Activated naive CD4-positive, alpha-beta T cell treated with anti-CD3 and anti-CD28 coated beads, Interleukin-2, amount 50 U/mL, for 16 hours (primary cell): ENCODE results near the gene LGMN.

ENCODE experiments used
- DNase-seq: peaks from one replicate; pipeline ENCODE4 v3.0.0-alpha.2; 2020

LGMN gene

DNA sequence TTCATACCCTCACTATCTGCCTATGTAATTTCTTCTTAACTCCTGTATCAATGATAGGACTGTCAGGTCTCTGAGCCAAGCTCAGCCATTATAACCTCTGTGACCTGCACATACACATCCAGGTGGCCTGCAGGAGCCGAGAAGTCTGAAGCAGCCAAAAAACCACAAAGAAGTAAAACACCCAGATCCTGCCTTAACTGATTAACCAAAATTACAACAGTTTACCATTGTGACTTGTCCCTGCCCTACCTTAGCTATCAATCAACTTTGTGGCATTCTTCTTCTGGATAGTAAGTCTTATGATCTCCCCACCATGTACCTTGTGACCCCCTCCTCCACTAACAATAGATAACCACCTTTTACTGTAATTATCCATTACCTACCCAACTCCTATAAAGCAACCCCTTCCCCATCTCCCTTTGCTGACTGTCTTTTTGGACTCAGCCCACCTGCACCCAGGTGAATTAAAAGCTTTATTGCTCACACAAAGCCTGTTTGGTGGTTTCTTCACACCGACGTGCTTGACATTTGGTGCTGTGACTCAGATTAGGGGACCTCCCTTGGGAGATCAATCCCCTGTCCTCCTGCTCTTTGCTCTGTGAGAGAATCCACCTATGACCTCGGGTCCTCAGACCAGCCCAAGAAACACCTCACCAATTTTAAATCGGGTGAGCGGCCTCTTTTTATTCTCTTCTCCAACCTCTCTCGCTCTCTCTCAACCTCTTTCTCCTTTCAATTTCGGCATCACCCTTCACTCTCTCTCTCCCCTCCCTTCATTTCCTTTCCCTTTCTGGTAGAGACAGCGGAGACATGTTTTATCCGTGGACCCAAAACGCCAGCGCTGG, 11.5 kb upstream of the LGMN start:
- no peak for DNase-seq

DNA sequence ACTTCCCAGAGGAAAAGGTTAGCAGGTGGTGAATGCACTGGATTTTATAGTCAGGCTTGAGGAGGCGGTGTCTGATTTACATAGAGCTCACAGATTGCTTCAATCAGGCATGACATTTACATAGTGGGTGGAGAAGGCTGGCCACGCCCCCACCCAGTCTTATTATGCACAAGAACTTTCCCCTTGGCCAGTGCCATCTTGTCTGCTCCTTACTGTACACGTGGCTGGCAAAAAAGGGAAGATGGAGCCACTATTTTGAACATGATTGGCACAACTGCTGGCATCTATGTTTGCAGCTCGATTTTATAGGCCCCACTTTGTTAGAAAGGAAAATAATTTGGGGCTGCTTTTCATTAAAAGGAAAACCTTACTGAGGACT, 10.9 kb upstream of the LGMN start:
- peak; percentile 25 for DNase-seq

DNA sequence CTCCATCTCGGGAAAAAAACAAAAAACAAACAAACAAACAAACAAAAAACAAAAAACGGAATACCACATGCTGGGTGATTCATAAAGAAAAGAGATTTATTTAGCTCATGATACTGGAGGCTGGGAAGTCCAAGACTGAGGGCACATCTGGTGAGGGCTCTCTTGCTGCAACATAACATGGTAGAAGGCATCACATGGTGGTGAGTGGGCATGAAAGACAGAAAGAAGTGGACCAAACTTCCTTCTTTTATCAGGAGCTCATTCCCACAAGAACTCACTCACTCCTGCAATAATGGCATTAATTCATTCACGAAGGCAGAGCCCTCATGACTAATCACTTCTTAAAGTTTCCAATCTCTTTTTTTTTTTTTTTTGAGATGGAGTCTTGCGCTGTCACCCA, 8.0 kb upstream of the LGMN start:
- no peak for DNase-seq

DNA sequence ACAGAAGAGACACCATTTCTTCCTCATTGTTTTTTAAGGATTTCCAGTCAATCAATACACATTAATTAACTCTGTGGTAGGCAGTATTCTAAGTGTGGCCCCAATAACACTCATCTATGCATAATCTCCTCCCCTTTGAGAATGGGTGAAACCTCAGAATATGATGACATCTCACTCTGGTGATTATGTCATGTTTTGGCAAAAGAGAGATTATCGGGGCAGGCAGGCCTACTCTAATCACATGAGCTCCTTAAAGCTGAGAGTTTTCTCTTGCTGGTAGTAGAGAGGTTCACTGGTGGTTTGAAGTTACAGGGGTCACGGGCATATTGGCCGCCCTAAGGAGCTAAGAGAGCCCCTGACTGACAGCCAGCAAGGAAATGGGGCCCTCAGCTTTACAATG, 7.1 kb upstream of the LGMN start:
- DNase-seq = no peak

DNA sequence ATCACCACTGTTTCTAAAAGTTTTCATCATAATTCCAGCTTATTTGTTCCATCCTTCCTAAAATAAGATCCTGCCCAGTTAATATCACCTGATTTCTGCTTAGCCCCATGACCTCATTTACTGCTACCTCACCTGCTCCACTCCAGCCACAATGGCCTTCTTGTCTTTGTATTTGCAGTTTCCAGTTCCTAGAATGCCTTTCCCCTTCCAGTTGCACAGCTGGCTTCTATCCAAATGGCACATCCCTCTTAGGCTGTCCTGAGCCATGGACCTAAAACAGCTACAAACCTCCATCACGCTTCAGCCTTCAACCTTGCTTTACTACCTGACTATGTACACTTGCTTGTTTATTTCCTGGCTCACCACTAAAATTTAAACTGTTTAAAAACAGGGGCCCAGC, 6.5 kb upstream of the LGMN start:
- DNase-seq = no peak

DNA sequence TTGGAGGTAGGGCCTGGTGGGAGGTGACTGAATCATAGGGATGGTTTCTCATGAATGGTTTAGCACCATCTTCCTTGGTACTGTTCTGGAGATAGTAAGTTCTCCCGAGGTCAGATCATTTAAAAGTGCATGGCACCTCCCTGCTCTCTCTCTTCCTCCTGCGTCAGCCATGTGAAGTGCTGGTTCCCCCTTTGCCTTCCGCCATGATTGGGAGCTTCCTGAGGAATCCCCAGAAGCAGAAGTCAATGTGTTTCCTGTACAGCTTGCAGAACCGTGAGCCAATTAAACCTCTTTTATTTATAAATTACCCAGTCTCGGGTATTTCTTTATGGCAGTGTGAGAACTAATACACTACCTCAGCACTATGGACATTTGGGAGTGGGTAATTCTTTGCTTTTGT, 4.8 kb upstream of the LGMN start:
- DNase-seq = no peak

DNA sequence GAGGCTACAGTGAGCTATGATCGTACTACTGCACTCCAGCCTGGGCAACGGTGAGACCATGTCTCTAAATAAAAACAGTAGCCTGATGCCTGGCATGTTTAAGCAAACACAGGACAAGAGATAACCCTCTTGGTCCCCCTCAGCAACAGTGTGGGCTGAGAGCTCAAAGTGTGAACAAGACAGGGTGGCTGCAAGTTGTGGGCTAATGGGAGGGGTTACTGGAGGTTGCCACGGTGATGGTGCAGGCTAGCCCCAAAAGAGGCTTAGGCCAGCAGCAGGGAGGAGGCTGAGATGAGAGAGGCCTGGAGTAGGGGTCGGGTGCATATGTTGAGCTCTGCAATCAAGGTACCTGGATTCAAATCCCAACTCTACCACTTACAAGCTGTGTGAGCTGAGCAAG, 3.4 kb upstream of the LGMN start:
- no peak for DNase-seq

DNA sequence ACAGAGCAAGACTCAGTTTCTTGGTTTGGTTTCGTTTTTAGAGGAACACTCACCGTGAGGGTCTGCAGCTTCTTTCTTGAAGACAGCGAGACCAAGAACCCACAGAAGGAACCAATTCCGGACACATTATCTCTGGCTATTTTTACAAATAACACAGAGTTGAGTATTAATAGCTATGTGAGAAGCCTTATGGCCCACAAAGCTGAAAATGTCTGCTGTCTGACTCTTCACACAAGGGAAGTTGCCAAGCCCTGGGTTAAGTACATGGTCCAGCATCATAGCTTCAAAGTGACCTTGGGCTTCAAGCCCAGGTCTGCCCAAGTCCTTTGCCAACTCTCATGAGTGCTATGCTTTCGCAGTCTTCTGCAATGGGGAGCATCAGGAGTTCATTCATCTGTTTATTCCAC, 2.6 kb upstream of the LGMN start:
- DNase-seq = no peak

DNA sequence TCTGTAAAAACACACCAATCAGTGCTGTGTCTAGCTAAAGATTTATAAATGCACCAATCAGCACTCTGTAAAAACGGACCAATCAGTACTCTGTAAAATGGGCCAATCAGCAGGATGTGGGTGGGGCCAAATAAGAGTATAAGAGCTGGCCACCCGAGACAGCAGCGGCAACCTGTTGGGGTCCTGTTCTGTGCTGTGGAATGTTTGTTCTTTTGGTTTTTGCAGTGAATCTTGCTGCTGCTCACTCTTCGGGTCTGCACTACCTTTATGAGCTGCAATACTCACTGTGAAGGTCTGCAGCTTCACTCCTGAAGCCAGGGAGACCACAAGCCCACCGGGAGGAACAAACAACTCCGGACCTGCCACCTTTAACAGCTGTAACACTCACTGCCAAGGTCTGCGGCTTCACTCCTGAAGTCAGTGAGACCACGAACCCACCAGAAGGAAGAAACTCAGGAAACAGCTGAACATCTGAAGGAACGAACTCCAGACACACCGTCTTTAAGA, 1.8 kb upstream of the LGMN start:
- DNase-seq = peak; percentile 56

DNA sequence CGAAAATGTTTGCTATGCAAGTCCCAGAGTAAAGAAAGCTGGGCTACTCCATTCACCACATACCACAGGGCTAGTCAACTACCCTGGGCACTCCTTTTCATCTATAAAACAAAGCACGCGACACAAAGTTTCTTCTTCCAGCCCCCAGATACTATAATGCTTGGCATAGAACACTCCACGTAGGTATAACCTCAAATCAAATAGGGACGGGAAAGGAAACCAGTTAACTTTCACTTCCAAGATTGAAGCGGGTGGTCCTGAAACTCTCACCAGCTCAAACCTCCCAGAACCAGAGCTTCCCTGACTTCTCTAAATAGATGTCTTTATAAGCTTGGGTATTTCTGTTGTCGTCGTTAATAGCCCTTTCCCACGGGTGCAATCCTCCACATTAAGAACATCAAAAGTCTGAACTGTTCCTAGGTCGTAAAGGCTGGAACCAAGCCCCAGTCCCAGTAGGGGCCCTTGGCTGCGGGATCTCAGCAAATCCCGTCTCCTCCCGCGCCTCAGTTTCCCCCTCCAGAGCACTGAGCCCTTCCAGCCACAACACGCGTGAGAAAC, 647 bp downstream of the LGMN start:
- DNase-seq = no peak

DNA sequence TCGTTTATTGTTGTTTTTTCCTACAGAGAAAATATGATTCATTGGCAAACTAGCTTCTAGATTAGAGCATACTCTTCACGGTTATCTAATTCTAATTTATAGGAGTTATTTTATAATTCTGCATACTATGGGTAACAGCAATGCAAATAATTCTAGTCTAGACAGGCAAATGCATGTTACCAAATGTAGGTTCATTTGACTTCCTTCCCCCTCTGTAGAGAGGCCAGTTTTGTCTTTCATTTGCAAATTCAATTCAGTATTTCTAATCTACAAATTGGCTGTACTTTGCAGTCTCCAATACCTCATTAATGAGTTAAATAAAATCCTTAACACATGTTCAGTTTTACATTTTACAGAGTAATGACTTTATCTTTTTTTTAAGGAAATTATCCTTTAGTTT, 4.2 kb downstream of the LGMN start:
- no peak for DNase-seq

DNA sequence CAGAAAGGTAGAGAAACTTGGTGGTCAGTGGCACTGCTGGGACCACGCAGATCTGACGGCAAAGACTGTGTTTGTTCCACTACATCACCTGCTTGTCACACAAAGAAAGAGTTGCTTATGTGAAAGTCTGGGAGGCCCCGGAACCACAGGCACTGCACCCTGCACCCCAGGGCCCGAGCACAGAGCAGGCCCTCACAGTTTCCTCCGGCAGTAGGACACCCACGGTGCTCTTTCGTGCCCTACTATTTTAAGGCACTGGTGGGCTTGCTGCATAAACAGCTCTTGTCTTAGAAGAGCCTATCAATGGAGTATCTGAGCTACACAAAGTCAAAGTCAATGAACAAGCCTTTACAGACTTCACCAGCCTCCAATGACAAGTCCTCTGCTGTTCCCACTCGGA, 8.0 kb downstream of the LGMN start:
- no peak for DNase-seq

DNA sequence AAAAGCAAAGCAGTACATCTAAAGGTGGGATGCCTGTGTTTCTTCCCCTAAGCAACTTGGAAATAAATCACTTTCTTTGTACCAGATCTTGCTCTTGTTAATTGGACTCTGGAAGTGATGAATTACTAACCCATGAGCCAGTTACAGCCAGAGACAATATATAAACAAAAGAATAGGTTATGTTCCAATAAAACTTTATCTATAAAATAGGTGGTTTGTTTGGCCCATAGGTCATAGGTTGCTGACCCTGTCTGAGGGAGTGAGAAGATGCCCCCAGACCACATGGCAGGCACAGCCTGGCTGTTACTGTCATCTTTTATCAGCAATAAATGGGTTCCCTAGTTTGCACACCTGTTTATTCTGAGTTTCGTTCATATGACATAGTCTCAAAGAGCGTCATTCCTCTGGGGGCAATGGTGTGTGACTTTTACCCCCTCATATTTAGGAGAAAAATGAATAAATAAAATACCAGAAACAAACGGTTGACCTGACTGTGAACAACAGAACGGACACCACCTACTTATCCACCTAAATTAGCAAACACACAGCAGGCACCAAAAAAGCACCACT, 10.7 kb downstream of the LGMN start:
- DNase-seq = no peak

DNA sequence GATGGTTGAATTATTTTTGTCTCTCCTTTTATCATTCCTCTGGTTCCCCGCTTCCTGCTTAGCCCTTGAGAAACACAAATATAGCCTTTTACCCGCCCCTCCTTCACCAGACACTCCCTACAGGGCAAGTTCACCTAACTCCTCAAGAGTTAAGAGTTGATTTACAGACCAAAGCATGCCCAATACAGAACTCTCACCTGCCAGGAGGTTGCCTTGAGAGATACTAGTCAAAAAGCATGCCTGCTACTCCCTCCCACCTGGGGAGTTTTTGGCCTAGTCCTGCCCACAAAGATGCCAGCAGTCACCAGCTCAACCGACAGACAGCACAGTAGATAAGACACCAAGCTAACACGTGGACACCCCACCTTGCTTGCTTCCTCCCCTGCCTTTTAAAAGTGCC, 11.2 kb downstream of the LGMN start:
- no peak for DNase-seq

DNA sequence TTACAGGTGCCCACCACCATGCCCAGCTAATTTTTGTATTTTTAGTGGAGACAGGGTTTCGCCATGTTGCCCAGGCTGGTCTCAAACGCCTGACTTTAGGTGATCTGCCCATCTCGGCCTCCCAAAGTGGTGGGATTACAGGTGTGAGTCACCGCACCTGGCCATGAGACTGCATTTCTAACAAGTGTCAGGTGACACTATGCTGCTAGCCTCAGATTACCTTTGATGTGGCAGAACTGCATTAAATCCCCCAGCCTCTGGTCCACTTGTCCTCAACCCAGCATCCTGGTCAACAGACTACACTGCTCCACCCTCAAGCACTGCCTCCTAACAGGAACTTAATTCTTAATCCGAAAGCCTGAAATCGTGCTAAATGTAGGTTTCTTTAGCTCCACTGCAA, 13.1 kb downstream of the LGMN start:
- DNase-seq = no peak

DNA sequence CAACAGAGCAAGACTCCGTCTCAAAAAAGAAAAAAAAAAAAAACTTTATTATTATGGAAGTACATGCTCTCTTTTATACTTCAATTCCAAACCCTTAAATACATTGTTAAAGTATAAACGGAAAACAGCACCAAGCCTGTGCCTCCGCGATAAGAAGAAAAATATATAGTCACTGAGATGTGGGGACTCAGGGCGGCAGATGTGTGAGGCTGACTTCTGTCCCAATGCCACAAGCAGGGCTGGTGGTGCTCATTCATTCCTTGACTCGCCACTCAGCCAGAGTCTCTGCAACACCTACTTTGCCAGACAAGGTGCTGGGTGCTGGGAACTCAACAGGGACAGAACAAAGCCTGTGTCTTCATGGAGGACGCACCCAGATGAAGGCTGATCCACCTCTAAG, 13.8 kb downstream of the LGMN start:
- no peak for DNase-seq

DNA sequence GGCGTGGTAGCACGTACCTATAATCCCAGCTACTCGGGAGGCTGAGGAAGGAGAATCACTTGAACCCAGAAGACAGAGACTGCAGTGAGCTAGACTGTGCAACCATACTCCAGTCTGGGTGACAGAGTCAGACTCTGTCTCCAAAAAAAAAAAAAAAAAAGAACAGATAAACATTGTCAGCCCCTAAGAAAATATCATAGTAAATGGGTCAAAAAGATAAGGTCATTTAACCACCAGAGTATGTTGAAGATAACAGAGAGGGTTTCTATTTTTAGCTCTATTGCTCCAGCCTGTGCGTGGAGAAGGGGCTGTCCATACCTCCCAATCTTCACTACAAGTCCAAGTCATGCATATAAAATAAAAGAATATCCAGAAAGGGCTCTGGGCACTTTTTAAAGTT, 15.4 kb downstream of the LGMN start:
- DNase-seq = no peak

DNA sequence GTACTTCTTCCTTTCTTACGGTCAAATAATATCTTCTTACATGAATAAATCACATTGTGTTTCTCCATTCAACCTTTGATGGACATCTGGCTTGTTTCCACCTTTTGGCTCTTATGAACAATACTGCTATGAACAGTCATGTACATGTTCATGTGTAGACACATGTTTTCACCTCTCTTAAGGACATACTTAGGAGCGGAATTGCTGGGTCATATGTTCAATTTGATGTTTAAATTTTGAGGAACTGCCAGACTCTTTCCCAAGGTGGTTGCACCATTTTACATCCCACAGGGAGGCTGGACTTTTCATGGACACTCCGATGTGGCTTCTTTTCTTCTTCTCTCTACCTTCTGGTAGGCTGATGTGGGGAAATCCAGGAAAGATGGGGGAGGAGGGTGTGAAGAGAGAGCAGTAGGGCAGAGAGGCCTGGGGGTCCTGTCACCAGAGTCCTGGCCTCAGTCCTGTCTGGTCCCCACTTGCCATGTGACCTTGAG, 16.8 kb downstream of the LGMN start:
- DNase-seq = no peak

DNA sequence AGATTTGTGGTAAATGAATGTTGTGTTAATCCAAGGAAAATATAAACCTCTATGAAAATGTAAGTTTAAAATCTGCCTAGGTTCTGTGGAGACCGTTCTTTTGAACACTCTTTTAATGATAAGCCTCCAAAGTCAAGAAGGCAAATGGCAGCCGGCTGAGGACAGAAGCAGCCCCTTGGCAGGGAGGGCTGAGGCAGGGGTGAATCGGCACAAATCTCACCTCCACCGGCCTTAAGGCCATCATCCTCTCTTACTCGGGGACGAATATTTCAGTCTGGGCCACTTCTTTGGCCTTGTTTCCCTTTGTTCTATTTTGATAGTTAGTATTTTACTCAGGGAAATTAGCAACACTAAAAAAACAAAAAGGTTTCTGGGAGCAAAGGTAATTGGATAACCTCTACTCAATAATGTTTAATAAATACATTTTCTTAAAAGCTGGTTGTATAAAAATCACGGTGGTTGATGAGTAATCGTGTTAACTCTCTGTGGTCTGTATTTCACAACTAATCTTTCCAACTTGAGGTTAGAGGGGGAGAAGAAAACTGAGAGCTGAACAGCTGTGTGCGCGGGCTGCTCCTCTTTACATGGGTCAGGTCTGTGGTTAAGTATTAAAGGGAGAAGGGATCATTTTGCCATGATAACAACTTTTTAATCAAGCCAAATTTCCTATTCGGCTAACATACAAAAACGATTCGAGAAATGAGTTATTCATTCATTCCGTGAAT, 18.6 kb downstream of the LGMN start:
- DNase-seq = no peak

DNA sequence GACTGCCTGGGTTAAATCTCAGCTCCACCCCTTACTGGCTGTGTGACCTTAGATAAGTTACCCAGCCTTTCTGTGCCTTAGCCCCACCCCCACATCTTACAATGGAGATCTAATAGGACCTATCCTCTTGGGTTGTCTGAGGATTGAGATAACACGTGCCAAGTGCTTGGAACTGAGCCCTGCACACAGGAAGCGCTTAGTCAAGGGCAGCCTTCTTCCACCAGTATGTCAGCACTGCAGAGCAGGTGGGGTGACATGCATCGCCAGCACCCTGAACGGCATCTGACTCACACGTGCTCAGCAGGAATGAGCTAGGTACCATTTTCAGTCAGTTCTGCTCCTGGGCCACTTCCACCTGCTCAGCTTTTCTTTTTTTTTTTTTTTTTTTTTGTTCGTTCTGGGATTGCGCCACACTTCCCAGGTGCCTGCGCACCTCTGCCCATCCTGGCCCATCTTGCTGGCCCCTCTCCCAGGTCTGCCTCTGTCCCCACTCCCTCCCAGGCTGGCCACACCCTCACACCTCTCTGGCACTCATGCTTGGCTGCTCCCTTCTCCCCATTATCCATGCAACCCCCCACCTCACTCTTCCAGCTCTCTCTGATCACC, 19.6 kb downstream of the LGMN start:
- DNase-seq = no peak

DNA sequence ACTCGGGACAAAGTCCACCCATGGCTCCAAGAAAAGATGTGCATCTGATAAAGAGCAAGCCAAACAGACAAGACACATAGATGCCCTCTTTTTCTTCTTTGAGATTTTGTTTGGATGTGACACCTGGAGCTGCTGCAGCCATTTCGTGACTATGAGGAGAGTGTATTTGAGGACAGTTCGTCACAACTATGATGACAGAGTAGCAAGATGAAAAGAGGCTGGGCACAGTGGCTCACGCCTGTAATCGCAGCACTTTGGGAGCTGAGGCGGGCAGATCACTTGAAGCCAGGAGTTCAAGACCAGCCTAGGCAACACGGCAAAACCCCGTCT, 21.5 kb downstream of the LGMN start:
- DNase-seq = no peak

DNA sequence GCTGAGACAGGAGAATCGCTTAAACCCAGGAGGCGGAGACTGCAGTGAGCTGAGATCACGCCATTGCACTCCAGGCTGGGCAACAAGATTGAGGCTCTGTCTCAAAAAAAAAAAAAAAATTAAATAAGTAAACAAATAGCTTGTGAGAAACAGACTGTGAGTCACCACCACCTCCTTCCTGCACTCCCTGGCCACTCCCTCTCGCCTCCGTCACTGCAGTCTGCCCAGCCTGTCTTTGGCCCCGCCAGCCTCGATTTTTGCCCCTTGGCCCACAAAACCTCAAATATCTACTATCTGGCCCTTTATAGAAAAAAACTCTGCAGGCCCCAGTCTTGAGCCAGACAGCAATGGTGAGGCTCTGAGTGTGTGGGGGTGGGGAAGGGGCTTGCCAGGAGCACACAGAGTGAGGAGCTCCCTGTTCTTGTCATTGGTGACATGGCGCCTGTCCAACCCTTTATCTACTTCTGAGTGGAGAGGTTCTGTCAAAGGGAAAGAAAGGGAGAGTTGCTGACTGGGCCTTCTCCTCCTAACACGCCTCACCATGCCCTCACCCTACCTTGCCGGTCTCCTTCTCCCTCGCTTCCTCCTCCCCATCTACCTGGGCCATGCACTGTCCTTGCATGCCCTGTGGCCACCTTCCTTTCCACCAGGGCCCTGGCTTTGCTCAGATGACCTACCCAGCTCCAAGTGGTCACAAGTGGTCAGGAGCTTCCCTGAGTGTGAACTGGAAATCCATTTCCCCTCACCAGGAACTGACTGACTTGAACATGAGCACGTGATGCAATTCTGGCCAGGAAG, 22.1 kb downstream of the LGMN start:
- DNase-seq = no peak
